GM19397 (cell line): ENCODE data around the gene HOXD8.

Source experiments
- ATAC-seq: cut with Tn5 transposase; IDR thresholded peaks from one replicate; pipeline ENCODE4 v1.9.1; 2021; ENCODE audit warnings: mild to moderate bottlenecking, moderate library complexity; ENCODE audit not compliant: unreplicated experiment

HOXD8 gene

DNA sequence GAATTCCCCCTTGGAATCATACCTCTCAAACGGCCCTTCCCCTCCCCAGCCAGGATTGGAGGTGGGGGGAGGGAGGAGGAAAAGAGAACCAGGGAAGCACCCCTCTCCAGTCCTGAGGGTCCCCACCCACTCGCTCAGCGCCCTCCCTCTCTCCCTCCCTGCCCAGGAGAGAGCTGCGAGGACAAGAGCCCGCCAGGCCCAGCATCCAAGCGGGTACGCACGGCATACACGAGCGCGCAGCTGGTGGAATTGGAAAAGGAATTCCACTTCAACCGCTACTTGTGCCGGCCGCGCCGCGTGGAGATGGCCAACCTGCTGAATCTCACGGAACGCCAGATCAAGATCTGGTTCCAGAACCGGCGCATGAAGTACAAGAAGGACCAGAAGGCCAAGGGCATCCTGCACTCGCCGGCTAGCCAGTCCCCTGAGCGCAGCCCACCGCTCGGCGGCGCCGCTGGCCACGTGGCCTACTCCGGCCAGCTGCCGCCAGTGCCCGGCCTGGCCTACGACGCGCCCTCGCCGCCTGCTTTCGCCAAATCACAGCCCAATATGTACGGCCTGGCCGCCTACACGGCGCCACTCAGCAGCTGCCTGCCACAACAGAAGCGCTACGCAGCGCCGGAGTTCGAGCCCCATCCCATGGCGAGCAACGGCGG, 42.0 kb downstream of the HOXD8 start:
- ATAC-seq: no peak

DNA sequence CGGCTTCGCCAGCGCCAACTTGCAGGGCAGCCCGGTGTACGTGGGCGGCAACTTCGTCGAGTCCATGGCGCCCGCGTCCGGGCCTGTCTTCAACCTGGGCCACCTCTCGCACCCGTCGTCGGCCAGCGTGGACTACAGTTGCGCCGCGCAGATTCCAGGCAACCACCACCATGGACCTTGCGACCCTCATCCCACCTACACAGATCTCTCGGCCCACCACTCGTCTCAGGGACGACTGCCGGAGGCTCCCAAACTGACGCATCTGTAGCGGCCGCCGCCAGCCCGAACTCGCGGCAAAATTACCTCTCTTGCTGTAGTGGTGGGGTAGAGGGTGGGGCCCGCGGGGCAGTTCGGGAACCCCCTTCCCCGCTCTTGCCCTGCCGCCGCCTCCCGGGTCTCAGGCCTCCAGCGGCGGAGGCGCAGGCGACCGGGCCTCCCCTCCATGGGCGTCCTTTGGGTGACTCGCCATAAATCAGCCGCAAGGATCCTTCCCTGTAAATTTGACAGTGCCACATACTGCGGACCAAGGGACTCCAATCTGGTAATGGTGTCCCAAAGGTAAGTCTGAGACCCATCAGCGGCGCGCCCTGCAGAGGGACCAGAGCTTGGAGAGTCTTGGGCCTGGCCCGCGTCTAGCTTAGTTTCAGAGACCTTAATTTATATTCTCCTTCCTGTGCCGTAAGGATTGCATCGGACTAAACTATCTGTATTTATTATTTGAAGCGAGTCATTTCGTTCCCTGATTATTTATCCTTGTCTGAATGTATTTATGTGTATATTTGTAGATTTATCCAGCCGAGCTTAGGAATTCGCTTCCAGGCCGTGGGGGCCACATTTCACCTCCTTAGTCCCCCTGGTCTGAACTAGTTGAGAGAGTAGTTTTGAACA, 42.7 kb downstream of the HOXD8 start:
- no peak for ATAC-seq

DNA sequence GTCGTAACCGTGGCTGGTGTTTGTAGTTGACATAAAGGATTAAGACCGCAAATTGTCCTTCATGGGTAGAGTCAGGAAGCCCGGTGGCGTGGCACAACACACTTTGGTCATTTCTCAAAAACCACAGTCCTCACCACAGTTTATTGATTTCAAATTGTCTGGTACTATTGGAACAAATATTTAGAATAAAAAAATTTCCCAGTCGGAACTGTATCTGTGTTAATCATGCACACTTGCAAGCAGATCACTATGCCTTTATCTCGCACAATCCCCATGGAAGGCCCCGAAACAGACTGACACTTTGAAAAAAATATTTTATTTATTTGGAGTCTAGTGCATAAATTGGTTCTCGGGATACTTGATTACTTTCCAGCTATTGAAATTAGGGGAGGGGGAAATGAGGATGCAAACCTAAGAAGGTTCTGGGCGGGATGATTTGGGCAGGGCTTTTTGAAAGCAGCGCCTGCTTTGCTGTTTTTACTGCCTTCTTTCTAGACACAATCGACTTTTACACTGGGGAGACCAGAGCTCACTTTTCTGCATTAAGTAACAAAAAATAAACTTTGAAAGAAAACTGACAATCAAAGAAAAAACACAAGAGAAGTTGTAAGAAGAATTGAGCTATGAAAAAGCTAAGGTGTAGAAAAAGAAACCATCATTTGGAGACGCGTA, 43.5 kb downstream of the HOXD8 start:
- ATAC-seq: no peak

DNA sequence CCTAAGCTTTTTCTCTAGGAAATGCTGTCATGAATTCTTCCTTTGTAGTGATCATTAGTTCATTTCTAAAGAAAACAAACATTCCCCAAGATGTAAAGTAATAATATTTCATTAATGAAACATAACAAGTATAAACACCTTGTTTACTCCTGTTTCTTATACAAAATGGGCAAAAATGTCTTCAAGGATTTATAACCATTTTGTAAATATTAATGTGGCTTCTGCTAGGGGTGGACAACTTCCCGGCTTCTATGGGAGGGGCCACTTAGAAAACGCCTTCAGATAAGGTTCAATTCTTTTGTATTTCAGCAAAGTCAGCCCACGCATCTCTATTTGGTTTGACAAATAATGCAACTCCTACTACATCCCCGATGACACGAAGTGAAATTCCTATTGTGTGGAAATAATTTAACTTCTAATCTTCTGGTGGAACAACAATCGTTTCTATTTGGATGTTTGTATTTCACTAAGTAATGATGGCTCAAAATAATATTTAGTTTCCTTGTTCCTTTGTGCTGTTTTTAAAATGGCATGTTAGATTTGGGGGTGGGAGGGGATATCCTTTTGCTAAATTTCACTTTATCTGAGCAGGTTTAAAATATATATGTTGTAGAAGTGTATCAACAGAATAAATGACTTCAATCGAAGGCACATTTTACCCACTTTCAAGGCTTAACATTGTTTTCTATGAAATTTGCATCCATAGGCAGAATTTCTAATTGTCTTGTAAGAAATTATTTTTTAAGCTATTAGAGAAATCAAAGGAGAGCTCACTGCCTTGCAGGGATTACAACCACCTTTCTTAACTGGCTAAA, 44.3 kb downstream of the HOXD8 start:
- no peak for ATAC-seq

DNA sequence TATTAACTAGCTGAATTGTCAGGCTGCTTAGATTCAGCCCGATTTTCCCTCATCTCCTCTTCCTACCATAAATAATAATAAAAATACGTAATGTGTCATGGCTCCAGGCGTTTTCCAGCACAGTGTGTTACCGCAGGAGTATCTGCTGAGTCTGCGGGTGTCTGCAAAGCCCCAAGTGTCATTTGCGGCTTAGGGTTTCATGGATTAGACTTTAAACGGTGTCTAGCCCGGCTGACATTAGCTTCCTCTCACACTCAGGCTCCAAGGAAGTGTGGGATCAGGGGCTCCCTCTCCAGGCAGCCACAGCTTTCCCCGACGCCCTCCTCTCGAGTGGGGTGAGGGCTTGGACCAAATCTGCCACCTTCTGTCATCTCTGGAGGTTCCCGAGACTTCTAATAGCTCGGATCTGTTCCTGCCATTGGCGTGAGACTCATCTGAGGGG, 44.9 kb downstream of the HOXD8 start:
- ATAC-seq: no peak

DNA sequence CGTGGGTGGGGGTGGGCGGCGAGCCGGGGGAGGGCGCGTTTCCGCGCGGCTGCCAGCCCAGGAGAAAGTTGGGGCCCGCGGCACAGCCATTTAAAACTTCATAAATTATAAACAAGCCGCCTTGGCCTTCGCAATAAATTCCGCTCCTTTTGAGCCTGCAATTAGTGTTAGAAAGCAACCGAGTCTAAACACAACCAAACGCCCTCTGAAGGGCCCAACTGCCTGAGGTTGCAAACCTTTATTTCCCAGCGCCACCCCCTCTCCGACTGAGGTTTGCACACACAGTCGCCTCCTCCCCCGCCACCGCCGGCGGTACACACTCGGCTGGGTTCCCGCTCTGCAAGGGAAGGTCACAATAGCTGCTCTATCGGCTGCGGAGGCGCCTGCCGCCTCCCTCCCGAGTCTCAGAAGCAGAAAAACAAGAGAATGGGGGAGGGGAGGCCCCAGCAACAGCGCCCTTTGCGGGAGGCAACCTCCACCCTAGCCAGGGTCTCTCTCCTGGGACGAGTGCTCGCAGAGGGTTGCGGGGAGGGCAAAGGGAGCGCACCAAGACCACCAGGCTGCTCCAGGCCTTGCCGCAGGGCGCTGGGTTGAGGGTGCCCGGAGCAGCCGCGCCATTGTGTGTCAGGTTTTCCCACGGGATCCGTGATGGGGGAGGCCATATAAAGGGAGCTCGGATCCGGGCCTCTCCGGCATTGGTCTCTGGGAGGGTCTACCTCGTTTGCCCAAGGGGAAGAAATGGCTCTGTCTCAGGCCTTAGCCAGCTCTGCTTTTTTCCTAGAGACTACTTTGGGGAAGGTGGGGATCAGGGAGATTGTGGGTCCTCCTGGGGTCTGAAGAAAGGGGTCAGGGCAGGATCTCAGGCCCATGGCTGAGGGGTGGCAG, 45.6 kb downstream of the HOXD8 start:
- ATAC-seq: no peak

DNA sequence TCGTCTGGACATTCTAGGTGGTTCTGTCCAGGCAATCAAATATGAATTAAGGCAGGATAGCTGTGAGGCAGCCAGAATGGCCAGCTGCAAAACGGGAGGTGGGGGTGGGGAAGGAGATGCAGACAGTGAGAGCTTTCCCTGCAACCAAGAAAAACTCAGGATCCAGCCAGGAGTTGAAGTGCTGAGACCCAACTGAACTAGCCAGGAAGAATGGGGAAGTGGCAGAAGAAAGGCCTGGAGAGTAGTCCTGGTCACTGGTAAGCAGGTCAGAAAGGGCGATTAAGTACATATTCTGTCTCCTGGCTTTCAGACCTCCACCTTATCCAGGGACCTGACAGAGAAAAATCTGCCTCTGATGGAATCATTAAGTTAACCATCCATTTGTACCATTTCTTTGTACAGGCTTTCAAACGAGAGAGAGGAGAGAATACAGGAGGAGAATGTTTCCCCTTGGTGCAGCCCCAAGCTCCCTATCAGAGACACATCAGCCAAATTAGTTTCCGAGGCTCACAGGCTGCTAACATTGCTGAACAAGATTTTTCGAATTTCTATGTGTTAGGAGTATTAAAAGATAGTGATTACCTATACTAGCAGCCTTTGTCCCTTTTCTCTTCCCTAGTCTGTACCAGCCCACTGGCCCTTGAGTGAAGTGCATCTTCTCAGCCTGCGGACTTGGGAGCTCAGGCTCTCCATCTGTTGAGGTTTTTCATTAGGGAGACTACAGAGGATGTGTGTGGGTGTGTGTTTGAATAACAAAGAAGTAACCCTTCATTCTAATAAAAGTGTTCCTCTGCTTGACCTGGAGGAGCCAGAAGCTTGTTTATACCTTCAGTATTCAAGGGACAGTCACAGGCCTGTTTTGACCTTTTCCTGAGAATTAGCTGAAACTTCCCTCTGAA, 46.5 kb downstream of the HOXD8 start:
- no peak for ATAC-seq

DNA sequence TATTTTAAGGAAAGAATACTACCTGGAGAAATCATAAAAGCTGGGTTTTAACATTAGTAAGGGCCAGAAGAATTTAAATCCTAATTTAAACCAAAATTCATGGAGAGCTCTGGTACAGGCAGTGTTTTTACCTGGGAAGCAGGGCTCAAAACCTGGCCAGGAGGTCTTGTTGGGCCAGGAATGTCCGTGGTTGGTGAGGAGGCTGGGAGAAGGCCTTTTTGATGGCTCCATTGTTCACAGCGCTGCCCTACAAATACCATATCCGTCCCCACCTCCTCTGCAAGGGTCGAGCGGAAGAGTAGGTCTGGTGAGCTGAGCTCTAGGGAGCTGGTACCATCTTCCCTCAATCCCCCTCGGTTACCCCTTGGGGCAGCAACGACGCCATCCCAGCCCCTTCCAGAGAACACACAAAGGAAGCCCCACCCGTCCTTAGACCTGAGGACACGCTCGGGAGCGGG, 48.1 kb downstream of the HOXD8 start:
- ATAC-seq: no peak

DNA sequence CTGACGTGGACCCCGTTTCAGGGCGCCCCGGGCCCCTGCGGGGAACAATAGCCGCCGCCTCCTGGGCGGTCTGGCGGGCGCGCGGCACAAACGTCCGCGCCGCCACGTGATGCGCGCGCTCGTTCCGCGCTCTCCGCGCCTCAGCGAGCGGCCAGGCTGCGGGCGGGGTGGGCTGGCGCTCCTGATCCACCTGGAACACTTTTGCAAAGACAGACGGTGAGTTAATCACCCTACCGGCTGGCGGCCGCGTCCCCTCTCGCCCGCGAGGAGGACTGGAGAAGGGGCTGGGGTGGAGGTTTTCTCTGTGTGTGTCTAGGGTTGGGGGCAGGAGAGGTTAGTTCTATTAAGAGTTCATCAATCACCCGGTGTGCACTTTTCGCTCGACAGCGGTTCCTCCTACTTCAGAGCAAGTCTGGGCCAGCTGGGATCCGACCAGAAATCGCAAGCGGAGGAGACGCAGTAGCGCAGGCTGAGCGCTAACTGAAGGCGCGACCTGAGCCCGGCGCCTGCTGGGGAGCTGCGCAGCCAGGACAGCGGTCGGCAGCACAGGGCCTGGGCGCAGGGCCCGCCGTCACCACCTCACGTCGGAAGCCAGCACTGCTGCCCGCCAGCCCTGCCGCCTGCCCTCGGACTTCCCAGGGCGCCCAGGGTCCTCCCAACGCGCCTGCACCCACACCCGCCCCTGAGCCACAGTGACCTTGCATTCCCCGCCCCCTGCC, 48.7 kb downstream of the HOXD8 start:
- no peak for ATAC-seq

DNA sequence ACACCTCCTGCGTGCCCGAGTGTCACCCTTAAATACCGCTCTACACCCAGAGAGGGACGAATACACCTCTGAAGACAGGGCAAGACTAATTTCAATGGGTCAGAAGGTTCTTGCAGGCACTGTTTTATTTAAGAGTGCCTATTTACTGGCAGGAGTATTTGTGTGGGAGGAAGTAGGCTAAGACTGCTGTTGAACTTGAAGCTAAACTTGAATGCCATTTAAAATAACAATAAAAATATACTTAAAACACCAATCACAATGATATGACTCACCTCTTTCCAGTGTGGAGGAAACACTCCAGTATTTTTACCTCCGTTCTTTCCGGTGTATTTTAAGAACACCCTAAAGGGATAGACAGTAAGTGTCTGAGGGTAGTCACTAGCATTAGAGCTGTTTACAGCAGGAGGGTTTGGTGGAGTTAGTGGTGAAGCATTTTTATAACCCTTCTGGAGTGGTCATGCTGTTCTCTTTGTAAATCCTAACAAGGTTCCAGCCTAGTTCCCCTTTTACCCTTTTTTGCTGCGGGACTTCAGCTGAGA, 49.3 kb downstream of the HOXD8 start:
- ATAC-seq: no peak

DNA sequence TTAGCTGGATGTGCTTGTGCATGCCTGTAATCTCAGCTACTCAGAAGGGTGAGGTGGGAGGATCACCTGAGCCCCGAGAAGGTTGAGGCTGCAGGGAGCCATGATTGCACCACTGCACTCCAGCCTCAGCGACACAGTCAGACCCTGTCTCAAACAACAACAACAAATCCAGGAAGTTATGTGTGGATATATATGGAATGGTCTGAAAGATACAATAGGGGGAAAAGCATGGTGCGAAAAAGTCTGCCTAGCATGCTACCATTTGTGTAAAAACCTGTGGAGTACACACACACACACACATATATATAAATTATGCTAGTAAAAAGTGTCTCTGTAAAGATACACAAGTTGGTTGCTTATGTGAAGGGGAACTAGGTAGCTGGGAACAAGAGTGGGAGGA, 52.0 kb downstream of the HOXD8 start:
- ATAC-seq: no peak
